SK-N-SH (cell line): ENCODE data around the gene PLEKHM3.

ENCODE experiments used
- CTCF ChIP-seq: fragments of 200-600 bp; sonication (generic); IDR thresholded peaks from 2 replicates; pipeline ENCODE4 v1.6.1; 2017; ENCODE audit warnings: antibody characterized with exemption, mild to moderate bottlenecking, moderate library complexity
- EZH2phosphoT487 ChIP-seq: fragments of 200-600 bp; sonication (generic); IDR thresholded peaks from 2 replicates; pipeline ENCODE4 v1.6.1; 2017; ENCODE audit warnings: low read depth, mixed run types, mild to moderate bottlenecking, antibody characterized with exemption, moderate library complexity, borderline replicate concordance
- GABPA ChIP-seq: IDR thresholded peaks from 2 replicates; pipeline ENCODE4 v1.4.0; 2012; ENCODE audit warnings: low read depth, mild to moderate bottlenecking
- GATA2 ChIP-seq: sonication (generic); formaldehyde crosslinking; IDR thresholded peaks from 2 replicates; pipeline ENCODE4 v1.5.0; 2020; ENCODE audit warnings: mild to moderate bottlenecking, missing genetic modification reagents
- IRF3 ChIP-seq: fragments of 150-350 bp; IDR thresholded peaks from 2 replicates; pipeline ENCODE4 v1.6.1; 2016; ENCODE audit warnings: mild to moderate bottlenecking, low read depth, low read length
- POLR2AphosphoS5 ChIP-seq: IDR thresholded peaks from 2 replicates; pipeline ENCODE4 v1.6.1; 2012; ENCODE audit warnings: low read depth, low read length
- RAD21 ChIP-seq: IDR thresholded peaks from 2 replicates; pipeline ENCODE4 v1.6.1; 2012; ENCODE audit warnings: mild to moderate bottlenecking, low read length
- RCOR1 ChIP-seq: fragments of 150-350 bp; IDR thresholded peaks from 2 replicates; pipeline ENCODE4 v1.6.1; 2017; ENCODE audit warnings: antibody characterized with exemption, low read length
- RXRA ChIP-seq: IDR thresholded peaks from 2 replicates; pipeline ENCODE4 v1.4.0; 2012; ENCODE audit warnings: low read depth, mild to moderate bottlenecking, borderline replicate concordance
- SMC3 ChIP-seq: IDR thresholded peaks from 2 replicates; pipeline ENCODE4 v1.6.1; 2012; ENCODE audit warnings: low read depth, low read length, improper control_type of control experiment
- TCF12 ChIP-seq: IDR thresholded peaks from 2 replicates; pipeline ENCODE4 v1.4.0; 2012
- TEAD4 ChIP-seq: IDR thresholded peaks from 2 replicates; pipeline ENCODE4 v1.4.0; 2012; ENCODE audit warnings: mild to moderate bottlenecking, borderline replicate concordance; ENCODE audit not compliant: insufficient read depth
- USF2 ChIP-seq: fragments of 150-350 bp; IDR thresholded peaks from 2 replicates; pipeline ENCODE4 v1.6.1; 2017; ENCODE audit warnings: antibody characterized with exemption, low read length, low read depth, borderline replicate concordance
- TF ChIP-seq, protein P1 (sequence below): IDR thresholded peaks from 2 replicates; pipeline ENCODE4 v1.4.0; 2012; ENCODE audit warnings: low read depth

GRCh38 chr2:207995887-207996286 is 29.4 kb downstream of the PLEKHM3 start:
- TF ChIP-seq CTCF: no peak
- TF ChIP-seq GABPA: no peak
- no peak for TF ChIP-seq TCF12
- TF ChIP-seq SMC3: no peak
- TF ChIP-seq RCOR1: no peak
- TF ChIP-seq TEAD4: no peak
- no peak for TF ChIP-seq POLR2AphosphoS5
- TF ChIP-seq RXRA: no peak
- no peak for TF ChIP-seq GATA2 (CRISPR knock-in tag)
- no peak for TF ChIP-seq RAD21
- TF ChIP-seq IRF3: no peak
- TF ChIP-seq, protein P1, sequence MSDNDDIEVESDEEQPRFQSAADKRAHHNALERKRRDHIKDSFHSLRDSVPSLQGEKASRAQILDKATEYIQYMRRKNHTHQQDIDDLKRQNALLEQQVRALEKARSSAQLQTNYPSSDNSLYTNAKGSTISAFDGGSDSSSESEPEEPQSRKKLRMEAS: no peak
- TF ChIP-seq EZH2phosphoT487: no peak
- no peak for TF ChIP-seq USF2
